Spleen (tissue), 7 donors: ENCODE results near the gene PTPRG.

Source experiments
- CTCF ChIP-seq, 11 experiments: fragments of 200-600 bp in 7 of 11; fragments of 450-650 bp in 4 of 11; sonication (generic) in 4 of 11; IDR thresholded peaks in 8 of 11; conservative IDR thresholded peaks in 3 of 11; 1 replicate in 7 of 11; 2 replicates in 4 of 11; pipeline versions ENCODE4 v1.4.0 to v1.8.0; 2016 to 2021; ENCODE audit warnings: antibody characterized with exemption in 11 of 11, inconsistent platforms in 4 of 11, mild to moderate bottlenecking in 1 of 11
- POLR2A ChIP-seq, 3 donors: fragments of 450-650 bp; IDR thresholded peaks; one replicate each; pipeline ENCODE4 v1.5.1; 2017; ENCODE audit warnings: antibody characterized with exemption in 3 of 3, mild to moderate bottlenecking in 1 of 3
- donor health status: DM: no; HTN: no; CAD: no; lungs with moderate emphysema.
- donor health status: DM: no; HTN: no; CAD: no.
- donor health status: DM: no; HTN: no; CAD: no.

- TF ChIP-seq POLR2A (IDR thresholded peaks at IDR 0.05) (no peak), CTCF (IDR thresholded peaks at IDR 0.05 in 8 of 11, conservative IDR thresholded peaks at IDR 0.05 in 3 of 11) (no peak)
Measured at GRCh38 chr3:61890167-61890566, 328.8 kb downstream of the PTPRG start.
